ENCODE results near the gene FAM83F.
"Not testable (repeated sequence)": the region's sequence is repeated elsewhere in the genome, so short reads cannot be mapped to it uniquely, and the experiment has no call there.

FAM83F gene

DNA sequence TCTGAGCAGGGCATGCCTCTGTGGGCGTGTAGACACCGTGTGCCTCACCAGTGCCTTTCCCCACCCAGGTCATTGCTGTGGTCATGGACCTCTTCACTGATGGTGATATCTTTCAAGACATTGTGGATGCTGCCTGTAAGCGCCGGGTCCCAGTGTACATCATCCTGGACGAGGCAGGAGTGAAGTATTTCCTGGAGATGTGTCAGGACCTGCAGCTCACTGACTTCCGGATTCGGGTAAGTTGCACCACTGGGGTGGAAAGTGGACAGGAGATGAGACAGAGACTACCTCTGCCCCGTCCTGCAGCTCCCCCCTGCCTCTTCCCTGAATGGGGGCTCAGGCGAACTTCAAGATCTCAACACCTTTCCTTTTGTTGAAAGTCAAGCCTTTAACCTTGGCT lies 24.3 kb downstream of the FAM83F start:
- DNase-seq = no peak

GRCh38 chr22:40020956-40021355 lies 26.2 kb downstream of the FAM83F start:
- no peak for DNase-seq

DNA sequence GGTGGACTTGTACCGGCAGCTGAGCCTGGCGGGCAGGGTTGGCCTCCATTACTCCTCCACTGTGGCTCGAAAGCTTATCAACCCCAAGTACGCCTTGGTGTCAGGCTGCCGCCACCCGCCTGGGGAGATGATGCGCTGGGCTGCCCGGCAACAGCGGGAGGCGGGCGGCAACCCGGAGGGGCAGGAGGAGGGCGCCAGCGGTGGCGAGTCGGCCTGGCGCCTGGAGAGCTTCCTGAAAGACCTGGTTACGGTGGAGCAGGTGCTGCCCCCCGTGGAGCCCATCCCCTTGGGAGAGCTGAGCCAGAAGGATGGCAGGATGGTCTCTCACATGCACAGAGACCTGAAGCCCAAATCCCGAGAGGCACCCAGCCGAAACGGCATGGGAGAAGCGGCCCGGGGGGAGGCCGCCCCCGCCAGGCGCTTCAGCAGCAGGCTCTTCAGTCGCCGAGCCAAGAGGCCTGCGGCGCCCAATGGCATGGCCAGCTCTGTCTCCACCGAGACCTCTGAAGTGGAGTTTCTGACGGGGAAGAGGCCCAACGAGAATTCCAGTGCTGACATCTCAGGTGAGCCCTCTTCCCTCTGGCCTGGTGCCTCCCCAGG lies 26.7 kb downstream of the FAM83F start:
- DNase-seq = no peak

DNA sequence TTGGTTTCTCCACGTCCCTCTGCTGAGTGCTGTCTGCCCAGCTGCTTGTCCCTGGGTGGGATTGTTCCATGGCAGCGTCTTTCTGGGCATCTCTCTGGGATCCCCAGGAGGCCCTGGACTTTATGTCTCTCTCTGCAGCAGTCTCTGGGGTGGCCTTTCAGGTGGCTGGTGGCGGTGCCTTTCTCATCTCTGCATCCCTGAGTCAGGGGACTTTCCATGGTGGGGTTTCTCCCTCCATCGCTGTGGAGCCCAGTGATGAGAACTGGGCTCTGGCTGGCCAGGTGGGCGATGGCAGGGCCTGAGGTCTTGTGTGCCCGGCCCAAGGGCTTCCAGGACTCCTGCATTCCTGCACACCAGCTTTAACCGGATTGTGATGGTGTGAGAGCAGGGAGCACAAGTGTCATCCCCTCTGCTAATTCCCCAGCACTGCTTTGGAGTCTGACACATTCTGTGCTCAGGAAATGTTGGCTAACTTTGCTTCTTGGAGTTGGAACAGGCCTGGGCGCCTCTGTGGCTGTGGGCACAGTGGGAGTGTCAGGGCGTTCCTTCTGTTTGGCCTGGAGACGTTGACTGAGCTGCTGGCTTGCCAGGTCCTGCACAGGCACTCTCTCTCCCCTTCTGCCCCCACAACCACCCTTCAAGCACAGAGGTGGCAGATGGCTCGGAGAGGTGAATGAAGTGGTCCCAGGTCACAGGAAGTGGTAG lies 27.9 kb downstream of the FAM83F start:
- no peak for DNase-seq

DNA sequence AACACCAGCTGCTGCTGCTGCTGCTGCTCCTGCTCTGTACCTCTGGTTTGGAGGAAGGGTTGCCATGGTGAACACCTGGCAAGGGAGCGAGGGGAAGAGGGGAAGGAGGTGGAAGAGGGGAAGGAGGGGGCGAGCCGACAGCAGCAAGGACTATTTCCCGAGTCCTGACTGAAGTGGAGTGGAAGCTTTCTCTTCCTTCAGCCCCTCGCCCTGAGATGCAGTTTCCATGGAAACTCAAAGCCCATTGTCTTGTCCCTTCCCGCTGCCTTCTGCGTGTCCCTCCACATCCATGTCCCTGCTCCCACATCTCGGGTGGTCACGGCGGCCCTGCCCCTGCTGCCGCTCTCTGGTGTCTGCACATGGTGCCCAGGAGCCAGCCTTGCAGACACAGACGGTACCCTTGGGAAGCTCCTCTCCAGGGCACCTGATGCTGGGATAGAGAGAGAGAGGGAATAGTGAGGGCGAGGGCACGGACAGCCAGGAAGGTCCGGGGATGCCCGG lies 28.6 kb downstream of the FAM83F start:
- DNase-seq = no peak

- DNase-seq = peak; percentile 67
Observed at GRCh38 chr22:40024201-40025061, 29.7 kb downstream of the FAM83F start.

GRCh38 chr22:40025062-40025379 lies 30.3 kb downstream of the FAM83F start:
- DNase-seq = not testable (repeated sequence)

DNA sequence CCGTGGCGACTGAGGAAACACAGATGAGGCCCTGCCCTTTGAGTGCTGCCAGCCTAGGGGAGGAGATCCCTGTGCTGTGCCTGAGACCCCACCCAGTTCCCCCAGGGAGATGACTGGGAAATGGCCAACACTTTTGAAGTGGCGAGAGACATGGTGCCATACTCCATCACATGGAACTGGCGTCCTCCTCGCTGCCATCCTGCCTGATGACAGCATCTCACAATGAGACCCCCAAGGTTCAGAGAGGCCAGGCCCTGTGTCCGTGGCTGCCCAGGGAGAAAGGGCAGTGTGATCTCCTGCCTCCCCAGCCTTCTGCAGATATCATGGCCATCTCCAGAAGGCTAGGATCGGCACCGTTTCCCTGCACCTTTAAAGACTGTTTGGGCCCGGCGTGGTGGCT lies 31.1 kb downstream of the FAM83F start:
- no peak for DNase-seq

DNA sequence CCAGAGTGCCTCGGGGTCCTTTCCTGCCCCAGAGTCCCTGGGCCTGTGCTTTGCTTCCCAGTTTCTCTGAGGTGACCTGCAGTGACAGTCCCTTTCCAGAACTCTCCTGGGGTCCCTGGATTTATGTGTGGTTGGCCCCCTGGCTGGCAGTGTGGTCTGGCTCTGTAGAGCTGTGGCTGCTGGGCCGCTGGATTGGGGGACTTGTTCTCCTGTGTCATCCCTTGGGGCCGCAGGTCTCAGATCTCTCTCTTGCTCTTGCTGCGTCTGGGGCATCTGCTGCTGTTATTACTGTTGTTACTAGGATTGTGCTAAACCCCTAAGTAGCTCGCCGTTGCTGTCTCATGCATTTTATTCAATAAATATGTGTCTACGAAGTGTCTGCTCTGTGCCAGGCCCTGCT lies 31.9 kb downstream of the FAM83F start:
- no peak for DNase-seq

GRCh38 chr22:40027191-40028097 lies 32.7 kb downstream of the FAM83F start:
- DNase-seq = no peak

DNA sequence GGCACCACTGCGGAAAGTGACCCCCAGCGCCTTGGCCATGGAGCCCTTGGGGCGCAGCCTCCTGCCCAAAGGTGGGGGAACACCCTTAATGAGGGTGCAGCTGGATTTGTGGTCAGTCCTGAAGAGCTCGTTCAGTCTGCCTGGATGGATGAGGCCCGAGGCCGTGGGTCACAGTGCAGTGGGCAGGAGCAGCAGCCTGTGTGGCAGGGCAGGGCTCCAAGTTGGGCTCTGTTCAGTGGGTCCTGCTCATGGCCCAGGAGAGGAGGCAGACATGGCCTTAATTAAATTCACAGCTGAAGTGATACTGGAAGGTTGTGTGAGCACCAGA lies 33.3 kb downstream of the FAM83F start:
- DNase-seq = no peak

DNA sequence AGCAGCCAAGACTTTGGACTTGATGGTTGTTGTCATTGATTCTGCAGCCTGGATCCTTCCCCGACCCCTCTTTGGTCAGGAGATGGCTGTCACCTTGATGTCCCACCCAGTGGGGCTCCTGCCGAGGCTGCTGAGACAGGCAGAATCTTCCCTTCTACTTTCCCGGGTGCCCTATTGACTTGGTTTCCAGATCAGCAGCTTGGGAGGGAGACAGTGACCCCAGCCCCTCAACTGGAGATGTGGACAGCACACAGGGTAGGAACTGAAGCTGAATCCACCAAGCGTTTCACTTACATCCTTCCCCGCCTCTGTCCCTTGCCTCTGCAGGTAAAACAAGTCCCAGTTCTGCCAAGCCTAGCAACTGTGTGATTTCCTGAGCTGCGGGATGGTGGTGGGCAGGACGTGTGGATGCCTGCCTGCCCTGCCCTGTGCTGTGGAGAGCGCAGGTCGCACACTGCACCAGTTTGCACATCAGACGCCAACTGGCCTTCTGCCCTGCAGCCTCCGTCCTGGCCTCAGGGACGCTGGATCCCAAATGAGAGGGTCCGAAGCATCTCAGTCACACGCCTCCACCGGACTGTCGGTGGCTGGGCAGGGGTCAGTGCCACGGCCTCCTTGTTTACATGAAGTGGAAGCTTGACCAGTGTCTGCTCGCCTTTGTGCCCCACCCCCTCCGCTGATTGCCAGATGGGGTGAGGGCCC lies 34.6 kb downstream of the FAM83F start:
- no peak for DNase-seq

DNA sequence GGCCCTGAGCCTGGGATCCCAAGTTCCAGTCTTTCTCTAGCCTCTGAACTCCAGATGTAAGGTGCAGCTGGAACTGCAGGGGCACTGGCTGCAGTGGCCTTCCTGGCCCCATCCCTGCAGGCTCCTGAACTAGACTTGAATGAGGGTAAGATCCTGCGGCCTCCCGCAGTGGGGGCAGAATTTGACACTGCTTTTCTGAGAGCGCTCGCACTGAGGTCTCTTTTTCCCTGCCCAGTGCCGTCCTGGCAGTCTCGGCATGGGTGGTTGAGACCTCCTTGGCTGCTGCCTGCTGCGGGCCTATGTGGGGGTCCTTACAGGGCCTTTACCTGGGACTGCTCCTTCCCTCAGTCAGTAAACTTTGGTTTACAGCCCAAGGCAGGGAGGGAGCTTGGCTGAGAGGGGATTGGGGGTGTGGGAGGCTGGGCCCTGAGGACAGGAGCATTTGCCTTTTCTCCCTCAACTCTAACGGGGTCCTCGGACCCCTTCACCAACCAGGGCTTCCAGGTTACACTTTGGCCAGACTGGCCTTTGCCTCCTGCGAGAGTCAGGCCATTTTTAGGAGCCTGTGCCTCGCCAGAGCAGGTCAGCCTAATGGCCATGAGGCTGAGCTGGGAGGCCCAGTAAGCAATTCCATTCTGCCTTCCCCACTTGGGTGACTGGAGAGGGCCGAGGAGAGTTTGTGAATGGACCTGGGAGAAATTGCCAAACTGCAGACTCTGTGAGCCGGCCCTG lies 35.4 kb downstream of the FAM83F start:
- DNase-seq = no peak

GRCh38 chr22:40030758-40031095 lies 36.0 kb downstream of the FAM83F start:
- DNase-seq = no peak

DNA sequence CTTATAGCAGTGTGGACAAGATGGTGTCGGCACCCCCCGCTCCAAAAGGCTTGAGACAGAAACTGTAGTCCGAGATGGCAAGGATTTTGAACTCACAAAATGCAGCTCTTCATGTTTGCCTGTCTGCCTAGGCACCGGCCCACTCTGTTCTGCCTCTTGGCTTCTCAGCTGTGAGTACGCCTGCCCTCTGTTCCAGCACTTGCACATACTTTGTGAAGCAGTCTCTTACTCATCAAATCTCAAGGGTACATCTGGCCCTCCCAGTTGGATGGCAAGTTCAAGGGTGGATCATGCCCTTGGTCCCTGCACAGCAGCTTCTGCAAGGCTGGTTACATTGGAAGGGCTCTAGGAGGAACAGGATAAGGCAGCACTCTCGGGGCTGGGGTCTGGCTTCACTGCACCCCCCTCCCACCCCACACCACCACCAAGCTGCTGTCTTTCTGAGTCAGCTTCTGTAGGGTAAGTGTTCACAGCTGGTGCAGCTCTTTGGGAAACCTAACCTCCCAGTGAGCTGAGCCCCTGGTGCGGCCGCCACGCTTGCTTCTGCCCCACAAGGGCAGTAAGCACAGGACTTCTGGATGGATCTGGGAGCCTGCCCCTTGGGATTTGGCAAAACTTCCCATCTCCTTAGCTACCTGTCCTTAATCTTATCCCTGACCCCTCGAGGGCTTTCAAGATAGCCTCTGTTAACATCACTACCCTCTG lies 37.2 kb downstream of the FAM83F start:
- DNase-seq = no peak

DNA sequence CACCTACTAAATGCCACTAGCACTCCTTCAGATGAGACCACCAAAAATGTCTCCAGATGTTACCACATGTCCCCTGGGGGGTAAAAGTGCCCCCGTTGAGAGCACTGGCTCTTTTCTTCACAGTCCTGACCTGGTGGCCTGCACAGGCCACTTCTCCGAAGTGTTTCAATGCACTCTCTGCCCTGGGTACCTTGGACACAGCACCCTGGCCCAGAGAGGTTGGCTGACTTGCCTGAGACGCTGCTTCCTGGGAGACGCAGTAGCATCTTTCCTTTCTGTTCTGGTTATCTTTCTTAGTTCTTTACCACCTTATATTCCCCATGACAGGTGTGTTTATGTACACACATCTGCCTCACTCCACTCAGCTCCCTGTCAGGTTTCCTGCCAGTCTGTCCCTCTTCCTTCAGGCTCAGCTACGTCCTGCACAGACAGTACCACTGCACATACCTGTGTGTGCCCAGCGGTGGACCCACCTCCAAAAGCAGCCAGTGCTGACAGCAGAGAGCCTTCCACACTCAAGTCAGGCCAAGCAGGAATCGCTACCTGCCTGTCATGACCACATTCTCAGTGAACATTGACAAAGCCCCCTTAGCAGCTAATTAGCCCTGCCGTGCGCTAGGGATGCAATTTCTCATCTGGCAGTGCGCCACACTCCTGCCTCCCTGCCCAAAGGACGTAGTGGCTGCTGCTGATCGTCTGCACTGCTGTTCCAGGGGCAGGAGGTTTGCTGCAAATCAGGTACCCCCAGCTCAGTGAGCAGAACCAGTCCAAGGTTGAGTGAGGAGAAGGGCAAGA lies 39.0 kb downstream of the FAM83F start:
- DNase-seq = no peak

DNA sequence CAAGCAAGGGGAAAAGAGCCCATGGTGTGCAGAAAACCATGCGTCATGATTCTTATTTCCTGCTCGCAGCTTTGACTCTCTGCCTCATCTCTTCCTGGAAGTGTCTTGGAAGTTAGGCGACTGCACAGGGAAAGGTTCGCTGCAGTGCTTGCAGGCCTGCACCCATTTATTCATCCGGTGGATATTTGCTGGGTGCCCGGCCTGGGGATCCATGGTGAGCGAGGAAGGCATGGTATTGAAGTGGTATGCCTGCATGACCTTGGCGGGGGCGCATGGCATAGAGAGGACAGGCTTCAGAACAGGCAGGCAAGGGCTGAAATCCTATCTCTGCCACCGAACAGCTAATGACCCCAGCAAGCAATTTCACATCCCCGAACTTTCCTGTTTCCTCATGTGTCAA lies 40.6 kb downstream of the FAM83F start:
- no peak for DNase-seq

DNA sequence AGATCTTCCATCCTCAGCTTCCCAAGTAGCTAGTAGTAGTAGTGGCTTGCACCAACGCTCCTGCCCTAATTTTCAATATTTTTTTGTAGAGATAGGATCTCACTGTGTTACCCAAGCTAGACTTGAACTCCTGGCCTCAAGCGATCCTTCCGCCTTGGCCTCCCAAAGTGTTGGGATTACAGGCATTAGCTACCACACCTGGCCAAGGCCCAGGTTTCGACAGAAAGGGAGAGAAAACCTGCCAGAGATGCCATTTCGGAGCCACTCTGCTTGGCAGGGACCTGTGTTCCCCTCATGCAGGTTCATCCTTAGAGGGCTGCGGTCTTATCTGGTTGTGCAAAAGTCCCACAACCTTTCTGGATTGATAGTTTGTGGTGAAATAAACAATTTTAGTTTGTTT lies 41.4 kb downstream of the FAM83F start:
- DNase-seq = no peak

DNA sequence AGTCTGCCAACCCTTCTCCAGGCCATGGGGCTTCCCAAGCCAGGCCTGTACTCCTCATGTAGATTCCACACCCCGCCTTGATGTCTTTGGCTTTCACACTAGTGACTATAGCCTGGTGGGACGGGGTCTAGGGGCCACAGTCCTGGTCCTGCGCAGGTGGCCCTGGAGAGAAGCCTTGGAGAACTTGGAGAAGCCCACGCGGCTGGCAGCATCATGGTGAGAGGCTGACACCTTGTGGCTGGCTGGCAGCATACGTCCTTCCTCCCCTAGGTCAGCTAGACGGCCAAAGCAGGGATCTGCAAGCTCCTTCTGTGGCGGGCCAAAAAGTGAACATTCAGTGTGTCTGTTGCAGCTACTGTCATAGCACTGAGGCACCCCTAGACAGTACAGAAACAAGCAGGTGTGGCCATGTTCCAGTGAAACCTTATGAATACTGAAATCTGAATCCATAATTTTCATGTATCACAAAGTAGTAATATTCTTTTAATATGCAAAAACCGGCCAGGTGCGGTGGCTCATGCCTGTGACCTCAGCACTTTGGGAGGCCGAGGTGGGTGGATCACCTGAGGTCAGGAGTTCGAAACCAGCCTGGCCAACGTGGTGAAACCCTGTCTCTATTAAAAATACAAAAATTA lies 42.0 kb downstream of the FAM83F start:
- DNase-seq = peak; percentile 62

DNA sequence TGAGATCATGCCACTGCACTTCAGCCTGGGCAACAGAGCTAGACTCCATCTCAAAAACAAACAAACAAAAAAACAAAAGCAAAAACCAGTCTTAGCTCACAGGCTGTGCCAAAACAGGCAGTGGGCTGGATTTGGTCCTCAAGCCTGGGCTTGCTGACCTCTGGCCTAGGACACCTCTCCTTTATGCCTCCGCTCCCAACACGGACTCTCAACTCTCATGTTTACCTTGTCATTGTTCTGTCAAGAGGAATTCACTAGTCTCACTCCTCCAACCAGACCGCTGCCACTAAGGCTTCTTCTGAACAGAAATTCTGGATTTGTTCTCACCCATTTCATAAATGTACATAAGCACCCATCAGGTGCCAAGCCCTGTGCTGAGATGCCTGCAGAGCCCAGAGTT lies 42.6 kb downstream of the FAM83F start:
- no peak for DNase-seq

Data from stimulated activated CD4-positive, alpha-beta T cell treated with anti-CD3 and anti-CD28 coated beads, Interleukin-4, amount 100 ng/mL, for 24 hours (primary cell).